Amniotic epithelial cell (primary cell): Measurements from ENCODE around the gene MRGPRD.

ENCODE experiments used
- DNase-seq: peaks from one replicate; pipeline ENCODE4 v3.0.0-alpha.2; 2010; ENCODE audit warnings: low read depth

The MRGPRD gene

GRCh38 chr11:68930991-68931855 lies 49.6 kb downstream of the MRGPRD start:
- DNase-seq: no peak
